Tibial nerve (tissue), 4 donors: ENCODE results near the gene CLEC16A. TPM values are rescaled to one million over a fixed set of nuclear protein-coding genes. Genes with fewer than 3 reads are reported as not detected.
A peak's percentile ranks its signal among the peaks of the same experiment; 100 is the strongest.

Source experiments
- DNase-seq, 2 donors: peaks; one replicate each; pipeline ENCODE4 v3.0.0-alpha.2; 2019; ENCODE audit warnings: low spot score in 2 of 2
- H3K27ac ChIP-seq, 4 donors: fragments of 200-600 bp; sonication (generic) in 3 of 4; one replicate each; pipeline ENCODE4 v1.5.1; 2017 to 2019; ENCODE audit warnings: mild to moderate bottlenecking in 1 of 4
- H3K27me3 ChIP-seq, 2 donors: fragments of 200-600 bp; sonication (generic) in 1 of 2; one replicate each; pipeline versions ENCODE4 v1.5.1 to v1.6.0; 2017 to 2019
- H3K36me3 ChIP-seq, 3 donors: fragments of 200-600 bp; sonication (generic); one replicate each; pipeline ENCODE4 v1.5.1; 2018 to 2019
- H3K4me1 ChIP-seq, 4 donors: fragments of 200-600 bp; sonication (generic) in 3 of 4; one replicate each; pipeline ENCODE4 v1.5.1; 2017 to 2019
- H3K4me3 ChIP-seq, 4 donors: fragments of 200-600 bp; sonication (generic) in 3 of 4; one replicate each; pipeline ENCODE4 v1.5.1; 2017 to 2019; ENCODE audit warnings: mild to moderate bottlenecking in 1 of 4, moderate library complexity in 1 of 4
- H3K9me3 ChIP-seq, 4 donors: fragments of 200-600 bp; sonication (generic) in 3 of 4; one replicate each; pipeline ENCODE4 v1.5.1; 2017 to 2019
- CTCF ChIP-seq, 5 experiments: fragments of 200-600 bp in 3 of 5; fragments of 450-650 bp in 2 of 5; sonication (generic) in 3 of 5; IDR thresholded peaks; one replicate each; pipeline ENCODE4 v1.5.1; 2016 to 2019; ENCODE audit warnings: antibody characterized with exemption in 5 of 5, mild to moderate bottlenecking in 3 of 5, moderate library complexity in 2 of 5
- EP300 ChIP-seq, 2 donors: sonication (generic); formaldehyde crosslinking; IDR thresholded peaks; one replicate each; pipeline ENCODE4 v1.6.1; 2017; ENCODE audit warnings: antibody characterized with exemption in 2 of 2, mild to moderate bottlenecking in 1 of 2
- POLR2A ChIP-seq, 2 donors: fragments of 450-650 bp; IDR thresholded peaks; one replicate each; pipeline ENCODE4 v1.6.1; 2017; ENCODE audit warnings: antibody characterized with exemption in 2 of 2, mild to moderate bottlenecking in 2 of 2, moderate library complexity in 2 of 2
- WGBS, 2 donors: methylation state at CpG; one replicate each; pipeline ENCODE4 v1.1.5; 2018; 5-methylcytosine and 5-hydroxymethylcytosine counted together
- total RNA-seq, 4 donors: library from RNA; depleted of rRNA; stranded (reverse); fragments of >200 nt; gene quantifications; one replicate each; pipeline ENCODE4 v1.1.0, GENCODE V29; 2016

The CLEC16A gene
- total RNA-seq, 4 donors from 2014 or later: 37.4 to 70.2 (median 55.2) TPM

GRCh38 chr16:11051430-11051829, 107.1 kb downstream of the CLEC16A start:
- no peak for DNase-seq
- 93 to 95% methylated on average over 11 of the region's 11 CpGs for WGBS, 2 donors
- H3K36me3 ChIP-seq: peaks cover 0 to 76% (median 0%) of the 10 kb centered on the region in 3 donors
- H3K4me1 ChIP-seq: peaks cover 0 to 31% (median 2%) of the 10 kb centered on the region in 4 donors
- no peaks in the 10 kb centered on the region for H3K27me3 ChIP-seq
- H3K4me3 ChIP-seq: no peak overlapping the region
- TF ChIP-seq EP300 (IDR thresholded peaks at IDR 0.05) (no peak), CTCF (IDR thresholded peaks at IDR 0.05) (no peak), POLR2A (IDR thresholded peaks at IDR 0.05) (no peak)
- H3K9me3 ChIP-seq: no peaks in the 10 kb centered on the region
- H3K27ac ChIP-seq: no peak overlapping the region

- no peak for DNase-seq
- H3K4me1 ChIP-seq: peaks cover 0 to 32% (median 5%) of the 10 kb centered on the region in 4 donors
- WGBS, 2 donors: 82 to 87% methylated on average over 17 of the region's 17 CpGs
- peaks cover 0 to 73% (median 0%) of the 10 kb centered on the region in 3 donors for H3K36me3 ChIP-seq
- no peak overlapping the region for H3K27ac ChIP-seq
- no peak overlapping the region for H3K4me3 ChIP-seq
- H3K27me3 ChIP-seq: no peaks in the 10 kb centered on the region
- H3K9me3 ChIP-seq: no peaks in the 10 kb centered on the region
- TF ChIP-seq EP300 (IDR thresholded peaks at IDR 0.05) (no peak), CTCF (IDR thresholded peaks at IDR 0.05) (no peak), POLR2A (IDR thresholded peaks at IDR 0.05) (no peak)
These were observed 107.8 kb downstream of the CLEC16A start for GRCh38 chr16:11051879-11052808.

- H3K27ac ChIP-seq: no peak overlapping the region
- H3K4me1 ChIP-seq: peaks cover 0 to 28% (median 6%) of the 10 kb centered on the region in 4 donors
- H3K4me3 ChIP-seq: no peak overlapping the region
- no peaks in the 10 kb centered on the region for H3K9me3 ChIP-seq
- no peak for DNase-seq
- H3K27me3 ChIP-seq: no peaks in the 10 kb centered on the region
- TF ChIP-seq EP300 (IDR thresholded peaks at IDR 0.05) (no peak), POLR2A (IDR thresholded peaks at IDR 0.05) (no peak), CTCF (IDR thresholded peaks at IDR 0.05) (no peak)
- peaks cover 0 to 55% (median 0%) of the 10 kb centered on the region in 3 donors for H3K36me3 ChIP-seq
- 59 to 97% methylated on average over 4 to 5 of the region's 6 CpGs for WGBS, 2 donors
These were observed 109.6 kb downstream of the CLEC16A start for GRCh38 chr16:11053916-11054460.

GRCh38 chr16:11056090-11056992, 112.0 kb downstream of the CLEC16A start:
- DNase-seq: no peak
- TF ChIP-seq CTCF (IDR thresholded peaks at IDR 0.05) (no peak), POLR2A (IDR thresholded peaks at IDR 0.05) (no peak), EP300 (IDR thresholded peaks at IDR 0.05) (no peak)
- Histone ChIP-seq H3K4me3 (no peak overlapping the region), H3K4me1 (peaks cover 0 to 28% (median 6%) of the 10 kb centered on the region in 4 donors), H3K36me3 (peaks cover 0 to 55% (median 0%) of the 10 kb centered on the region in 3 donors), H3K27ac (peak overlapping the region in 2 of 4 donors; percentile 37 to 57), H3K9me3 (no peaks in the 10 kb centered on the region), H3K27me3 (no peaks in the 10 kb centered on the region)
- 28 to 44% methylated on average over 11 of the region's 11 CpGs for WGBS, 2 donors
